GM21526 (cell line): ENCODE results near the gene C12orf76.
"Not testable (repeated sequence)": the region's sequence is repeated elsewhere in the genome, so short reads cannot be mapped to it uniquely, and the experiment has no call there.

Experiments used
- ATAC-seq: cut with Tn5 transposase; IDR thresholded peaks from one replicate; pipeline ENCODE4 v1.9.1; 2021; ENCODE audit warnings: moderate library complexity; ENCODE audit not compliant: unreplicated experiment, low FRiP score

The C12orf76 gene

GRCh38 chr12:110067531-110067930, 19.2 kb upstream of the C12orf76 start:
- no peak for ATAC-seq

GRCh38 chr12:110065540-110065939, 17.2 kb upstream of the C12orf76 start:
- no peak for ATAC-seq

GRCh38 chr12:110062241-110062640, 13.9 kb upstream of the C12orf76 start:
- ATAC-seq: no peak

- ATAC-seq: no peak
These were observed 11.3 kb upstream of the C12orf76 start for GRCh38 chr12:110059651-110060000.

GRCh38 chr12:110058875-110059615, 10.7 kb upstream of the C12orf76 start:
- ATAC-seq: no peak

- ATAC-seq: not testable (repeated sequence)
These were observed 8.3 kb upstream of the C12orf76 start for GRCh38 chr12:110056643-110057042.

GRCh38 chr12:110055375-110056352, 7.3 kb upstream of the C12orf76 start:
- ATAC-seq: not testable (repeated sequence)

GRCh38 chr12:110050927-110051326, 2.6 kb upstream of the C12orf76 start:
- no peak for ATAC-seq

GRCh38 chr12:110049666-110050065, 1.3 kb upstream of the C12orf76 start:
- ATAC-seq: not testable (repeated sequence)

- ATAC-seq: peak; percentile 28
These were observed 712 bp upstream of the C12orf76 start for GRCh38 chr12:110049034-110049433.

GRCh38 chr12:110047297-110047940, 903 bp downstream of the C12orf76 start:
- no peak for ATAC-seq

- no peak for ATAC-seq
These were observed 1.7 kb downstream of the C12orf76 start for GRCh38 chr12:110046451-110047187.

GRCh38 chr12:110042264-110042663, 6.1 kb downstream of the C12orf76 start:
- ATAC-seq: no peak

GRCh38 chr12:110039085-110039807, 9.1 kb downstream of the C12orf76 start:
- no peak for ATAC-seq

GRCh38 chr12:110038741-110039084, 9.6 kb downstream of the C12orf76 start:
- ATAC-seq: no peak

- ATAC-seq: no peak
These were observed 11.0 kb downstream of the C12orf76 start for GRCh38 chr12:110037315-110037714.

- no peak for ATAC-seq
These were observed 12.7 kb downstream of the C12orf76 start for GRCh38 chr12:110035534-110036104.

- ATAC-seq: no peak
These were observed 14.4 kb downstream of the C12orf76 start for GRCh38 chr12:110033888-110034287.

GRCh38 chr12:110029290-110029815, 19.0 kb downstream of the C12orf76 start:
- ATAC-seq: no peak
